Measurements from ENCODE around the gene TRAM2.

- TF ChIP-seq, protein P1, sequence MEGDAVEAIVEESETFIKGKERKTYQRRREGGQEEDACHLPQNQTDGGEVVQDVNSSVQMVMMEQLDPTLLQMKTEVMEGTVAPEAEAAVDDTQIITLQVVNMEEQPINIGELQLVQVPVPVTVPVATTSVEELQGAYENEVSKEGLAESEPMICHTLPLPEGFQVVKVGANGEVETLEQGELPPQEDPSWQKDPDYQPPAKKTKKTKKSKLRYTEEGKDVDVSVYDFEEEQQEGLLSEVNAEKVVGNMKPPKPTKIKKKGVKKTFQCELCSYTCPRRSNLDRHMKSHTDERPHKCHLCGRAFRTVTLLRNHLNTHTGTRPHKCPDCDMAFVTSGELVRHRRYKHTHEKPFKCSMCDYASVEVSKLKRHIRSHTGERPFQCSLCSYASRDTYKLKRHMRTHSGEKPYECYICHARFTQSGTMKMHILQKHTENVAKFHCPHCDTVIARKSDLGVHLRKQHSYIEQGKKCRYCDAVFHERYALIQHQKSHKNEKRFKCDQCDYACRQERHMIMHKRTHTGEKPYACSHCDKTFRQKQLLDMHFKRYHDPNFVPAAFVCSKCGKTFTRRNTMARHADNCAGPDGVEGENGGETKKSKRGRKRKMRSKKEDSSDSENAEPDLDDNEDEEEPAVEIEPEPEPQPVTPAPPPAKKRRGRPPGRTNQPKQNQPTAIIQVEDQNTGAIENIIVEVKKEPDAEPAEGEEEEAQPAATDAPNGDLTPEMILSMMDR (IDR thresholded peaks at IDR 0.05): no peak
- no peak for TF ChIP-seq POLR2AphosphoS5 (IDR thresholded peaks at IDR 0.05)
- no peak for TF ChIP-seq POLR2A (IDR thresholded peaks at IDR 0.05)
- no peak for TF ChIP-seq EP300 (IDR thresholded peaks at IDR 0.05)
Measured at GRCh38 chr6:52489881-52490280, 87.0 kb downstream of the TRAM2 start.

Data from suprapubic skin (tissue), 4 donors.